ENCODE data around the gene CCDC183. TPM values are rescaled to one million over a fixed set of nuclear protein-coding genes. Genes with fewer than 3 reads are reported as not detected.
"Not testable (repeated sequence)": the region's sequence is repeated elsewhere in the genome, so short reads cannot be mapped to it uniquely, and the experiment has no call there.

Gene CCDC183
- total RNA-seq, 1 experiment from 2014 or later = 0.66 TPM

GRCh38 chr9:136786451-136786850 is 9.7 kb upstream of the CCDC183 start:
- no peaks in the 10 kb centered on the region for H3K36me3 ChIP-seq (replicated peaks; ENCODE audit: control insufficient read depth, insufficient read depth, low read length)
- H3K27me3 ChIP-seq (ENCODE audit: control insufficient read depth, insufficient read depth, low read length) = no peaks in the 10 kb centered on the region
- no peak for DNase-seq
- H3K4me3 ChIP-seq (ENCODE audit: insufficient read depth, low read depth, low read length) = no peak overlapping the region

DNA sequence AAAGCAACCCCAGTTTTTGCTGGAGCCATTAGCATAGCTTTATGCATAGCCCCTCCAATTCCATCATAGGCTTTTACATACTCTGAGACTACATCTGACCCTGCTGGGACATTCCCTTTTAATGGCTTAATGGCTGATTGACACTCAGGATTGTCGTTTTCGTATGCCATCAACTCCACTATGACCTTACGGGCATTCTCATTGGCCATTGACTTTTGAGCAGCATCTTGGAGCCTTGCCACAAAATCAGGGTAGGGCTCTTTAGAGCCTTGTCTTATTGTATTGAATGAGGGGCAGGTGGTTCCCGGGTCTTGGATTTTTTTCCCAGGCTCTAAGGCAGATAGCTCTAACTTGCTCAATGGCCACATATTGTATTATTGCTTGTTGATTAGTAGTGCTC is 9.2 kb upstream of the CCDC183 start:
- not testable (repeated sequence) for H3K4me3 ChIP-seq (ENCODE audit: insufficient read depth, low read depth, low read length); H3K27me3 ChIP-seq (ENCODE audit: control insufficient read depth, insufficient read depth, low read length); DNase-seq; H3K36me3 ChIP-seq (replicated peaks; ENCODE audit: control insufficient read depth, insufficient read depth, low read length)

DNA sequence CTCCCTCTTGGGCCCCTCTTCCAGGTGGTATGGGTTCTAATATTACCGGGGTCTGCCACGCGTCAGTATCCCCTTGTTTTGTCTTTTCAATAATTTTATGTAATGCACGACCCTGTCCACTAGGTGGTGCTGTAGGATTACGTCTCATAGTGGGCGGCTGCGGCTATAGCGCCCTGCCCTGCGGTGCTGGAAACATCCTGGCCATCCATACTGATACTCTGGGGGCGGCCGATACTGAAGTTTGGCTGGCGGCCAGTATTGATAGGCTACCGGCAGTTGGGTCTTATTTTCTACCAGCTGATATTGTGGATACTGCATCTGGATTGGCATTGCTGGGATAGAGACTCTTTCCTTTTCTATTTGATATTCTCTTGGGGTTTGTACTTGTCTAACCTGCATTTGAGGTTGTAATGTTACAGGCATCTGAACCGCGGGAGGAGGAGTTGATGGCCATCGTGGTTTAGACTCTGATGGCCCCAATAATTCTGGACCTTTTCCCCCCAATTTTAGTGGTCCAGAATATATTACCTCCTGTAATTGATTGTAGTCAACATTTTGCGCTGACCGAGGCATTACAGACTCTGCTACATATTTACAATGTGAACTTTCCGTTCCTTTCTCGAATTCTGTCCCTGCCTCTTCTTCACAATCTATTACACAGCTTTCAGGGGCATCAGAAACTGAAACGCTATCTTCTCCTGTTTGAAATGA is 8.3 kb upstream of the CCDC183 start:
- Histone ChIP-seq H3K27me3 (ENCODE audit: control insufficient read depth, insufficient read depth, low read length) (no peaks in the 10 kb centered on the region), H3K4me3 (ENCODE audit: insufficient read depth, low read depth, low read length) (no peak overlapping the region), H3K36me3 (replicated peaks; ENCODE audit: control insufficient read depth, insufficient read depth, low read length) (no peaks in the 10 kb centered on the region)
- DNase-seq = peak; percentile 89

DNA sequence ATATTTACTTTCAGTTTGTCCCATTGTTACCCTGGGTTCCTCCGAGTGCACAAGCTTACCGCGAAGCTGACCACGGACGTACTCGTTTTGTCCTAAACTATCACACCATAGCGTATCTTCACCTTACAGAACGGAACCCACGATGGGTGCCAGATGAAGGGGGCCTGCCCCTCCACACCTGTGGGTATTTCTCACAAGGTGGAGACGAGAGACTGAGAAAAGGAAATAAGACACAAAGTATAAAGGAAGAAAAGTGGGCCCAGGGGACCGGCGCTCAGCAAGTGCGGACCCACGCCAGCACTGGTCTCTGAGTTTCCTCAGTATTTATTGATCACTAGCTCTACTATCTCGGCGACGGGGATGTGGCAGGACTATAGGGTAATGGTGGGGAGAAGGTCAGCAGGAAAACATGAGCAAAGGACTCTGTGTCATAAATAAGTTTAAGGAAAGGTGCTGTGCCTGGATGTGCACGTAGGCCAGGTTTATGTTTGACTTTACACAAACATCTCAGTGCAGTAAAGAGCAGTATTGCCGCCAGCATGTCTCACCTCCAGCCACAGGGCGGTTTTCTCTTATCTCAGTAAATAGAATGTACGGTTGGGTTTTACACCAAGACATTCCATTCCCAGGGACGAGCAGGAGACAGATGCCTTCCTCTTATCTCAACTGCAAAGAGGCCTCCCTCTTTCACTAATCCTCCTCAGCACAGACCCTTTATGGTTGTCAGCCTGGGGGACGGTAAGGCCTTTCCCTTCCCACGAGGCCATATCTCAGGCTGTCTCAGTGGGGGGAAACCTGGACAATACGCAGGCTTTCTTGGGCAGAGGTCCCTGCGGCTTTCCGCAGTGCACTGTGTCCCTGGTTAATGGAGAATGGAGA is 7.3 kb upstream of the CCDC183 start:
- not testable (repeated sequence) for H3K4me3 ChIP-seq (ENCODE audit: insufficient read depth, low read depth, low read length); H3K36me3 ChIP-seq (replicated peaks; ENCODE audit: control insufficient read depth, insufficient read depth, low read length); H3K27me3 ChIP-seq (ENCODE audit: control insufficient read depth, insufficient read depth, low read length); DNase-seq

DNA sequence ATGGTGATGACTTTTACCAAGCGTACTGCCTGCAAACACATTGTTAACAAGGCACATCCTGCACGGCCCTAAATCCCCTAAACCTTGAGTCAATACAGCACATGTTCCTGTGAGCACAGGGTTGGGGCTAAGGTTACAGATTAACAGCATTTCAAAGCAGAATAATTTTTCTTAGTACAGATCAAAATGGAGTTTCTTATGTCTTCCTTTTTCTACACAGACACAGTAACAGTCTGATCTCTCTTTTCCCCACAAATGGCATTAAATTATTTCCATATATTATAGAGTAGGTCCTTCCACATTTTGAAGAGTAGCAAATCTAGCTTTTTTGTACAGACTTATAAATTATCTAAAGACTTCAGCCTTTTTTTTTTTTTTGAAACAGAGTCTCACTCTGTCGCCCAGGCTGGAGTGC is 6.6 kb upstream of the CCDC183 start:
- H3K36me3 ChIP-seq (replicated peaks; ENCODE audit: control insufficient read depth, insufficient read depth, low read length) = no peaks in the 10 kb centered on the region; the same call in 1 of the 2 replicates
- no peaks in the 10 kb centered on the region for H3K27me3 ChIP-seq (ENCODE audit: control insufficient read depth, insufficient read depth, low read length)
- H3K4me3 ChIP-seq (ENCODE audit: insufficient read depth, low read depth, low read length) = no peak overlapping the region
- DNase-seq = no peak

DNA sequence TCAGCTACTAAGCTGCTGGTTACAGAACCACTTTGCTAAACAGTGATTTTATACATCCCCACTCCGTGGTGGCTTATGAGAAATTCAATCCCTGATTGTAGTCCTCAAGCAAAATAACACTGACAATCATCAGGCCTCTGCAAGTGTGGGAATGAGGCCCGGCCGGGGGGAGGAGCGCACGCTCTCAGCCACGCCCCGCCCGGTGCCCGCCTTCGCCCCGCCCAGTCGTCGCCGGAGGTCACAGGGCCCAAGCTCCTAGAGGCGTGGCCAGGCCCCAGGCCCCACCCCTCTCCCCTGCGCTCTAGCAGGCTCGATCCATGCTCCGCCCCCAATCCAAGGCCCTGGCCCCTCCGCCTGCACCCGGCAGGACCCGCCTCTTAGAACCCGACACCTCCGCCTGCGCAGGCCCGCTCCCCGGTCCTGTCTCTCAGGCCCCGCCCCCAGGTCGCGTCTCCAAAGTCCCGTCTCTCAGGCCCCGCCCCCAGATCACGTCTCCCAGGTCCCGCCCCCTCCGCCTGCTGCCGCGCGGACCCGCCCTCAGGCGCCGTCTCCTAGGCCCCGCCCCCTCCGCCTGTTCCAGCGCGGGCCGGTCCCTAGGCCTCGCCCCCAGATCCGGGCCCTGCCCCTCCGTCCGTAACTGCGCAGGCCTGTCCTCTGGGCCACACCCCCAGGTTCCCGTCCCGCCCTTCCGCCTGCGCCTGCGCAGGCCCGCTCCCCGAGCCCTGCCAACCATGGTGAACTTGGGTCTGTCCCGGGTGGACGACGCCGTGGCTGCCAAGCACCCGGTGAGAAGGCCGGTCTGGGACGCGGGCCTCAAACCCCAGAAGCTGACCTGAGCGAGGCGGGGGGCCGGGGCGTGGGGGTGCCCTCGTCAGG is 5.3 kb upstream of the CCDC183 start, which contains the start of gene TMEM141:
TMEM141 (plus strand) TSS at position 705 of the 876 bp plus-strand sequence; CDS start at position 732, 27 bp downstream.
- peak within 1 kb of the TSS; percentile 76 for H3K4me3 ChIP-seq (ENCODE audit: insufficient read depth, low read depth, low read length)
- DNase-seq = peak; percentile 100
- H3K36me3 ChIP-seq (replicated peaks; ENCODE audit: control insufficient read depth, insufficient read depth, low read length) = no peaks in the 10 kb centered on the region; the same call in 1 of the 2 replicates
- no peaks in the 10 kb centered on the region; the same call in 1 of the 2 replicates for H3K27me3 ChIP-seq (ENCODE audit: control insufficient read depth, insufficient read depth, low read length)

GRCh38 chr9:136791516-136792276 is 4.4 kb upstream of the CCDC183 start:
- peak overlapping the region; percentile 76 for H3K4me3 ChIP-seq (ENCODE audit: insufficient read depth, low read depth, low read length)
- H3K36me3 ChIP-seq (replicated peaks; ENCODE audit: control insufficient read depth, insufficient read depth, low read length) = no peaks in the 10 kb centered on the region; the same call in 1 of the 2 replicates
- peak; percentile 95 for DNase-seq
- H3K27me3 ChIP-seq (ENCODE audit: control insufficient read depth, insufficient read depth, low read length) = no peaks in the 10 kb centered on the region; the same call in 1 of the 2 replicates

DNA sequence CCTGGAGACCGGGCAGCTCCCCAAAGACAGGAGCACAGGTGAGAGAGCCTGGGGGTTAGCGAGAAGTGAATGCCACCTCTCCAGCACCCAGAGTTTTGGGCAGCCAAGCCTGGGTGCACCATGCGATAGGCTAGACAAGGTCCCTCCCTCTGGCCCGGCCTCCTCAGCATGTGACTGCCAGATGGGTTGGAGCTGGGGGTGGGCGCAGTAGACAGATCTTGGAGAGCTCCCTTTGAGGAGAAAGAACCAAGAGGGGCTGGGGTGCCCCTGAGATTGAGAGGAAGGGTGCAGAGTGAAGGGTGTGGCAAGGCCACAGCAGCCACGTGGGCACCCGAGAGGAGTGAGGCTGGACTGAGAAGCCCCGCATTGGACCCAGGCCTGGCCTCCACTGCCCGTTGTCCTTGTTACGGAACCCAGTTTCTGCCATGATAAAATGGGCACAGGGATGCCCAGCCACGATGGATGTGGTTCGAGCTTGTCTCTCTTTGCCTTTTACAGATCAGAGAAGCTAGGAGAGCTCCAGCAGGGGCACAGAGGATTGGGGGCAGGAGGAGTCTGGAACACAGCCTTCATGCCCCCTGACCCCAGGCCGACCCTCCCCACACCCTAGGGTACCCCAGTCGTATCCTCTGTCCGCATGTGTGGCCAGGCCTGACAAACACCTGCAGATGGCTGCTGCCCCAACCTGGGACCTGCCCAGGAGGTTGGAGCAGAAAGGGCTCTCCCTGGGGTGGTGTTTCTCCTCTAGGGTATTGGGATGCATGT is 3.6 kb upstream of the CCDC183 start:
- H3K4me3 ChIP-seq (ENCODE audit: insufficient read depth, low read depth, low read length) = no peak overlapping the region
- no peak for DNase-seq
- no peaks in the 10 kb centered on the region; the same call in 1 of the 2 replicates for H3K27me3 ChIP-seq (ENCODE audit: control insufficient read depth, insufficient read depth, low read length)
- no peaks in the 10 kb centered on the region; the same call in 1 of the 2 replicates for H3K36me3 ChIP-seq (replicated peaks; ENCODE audit: control insufficient read depth, insufficient read depth, low read length)

DNA sequence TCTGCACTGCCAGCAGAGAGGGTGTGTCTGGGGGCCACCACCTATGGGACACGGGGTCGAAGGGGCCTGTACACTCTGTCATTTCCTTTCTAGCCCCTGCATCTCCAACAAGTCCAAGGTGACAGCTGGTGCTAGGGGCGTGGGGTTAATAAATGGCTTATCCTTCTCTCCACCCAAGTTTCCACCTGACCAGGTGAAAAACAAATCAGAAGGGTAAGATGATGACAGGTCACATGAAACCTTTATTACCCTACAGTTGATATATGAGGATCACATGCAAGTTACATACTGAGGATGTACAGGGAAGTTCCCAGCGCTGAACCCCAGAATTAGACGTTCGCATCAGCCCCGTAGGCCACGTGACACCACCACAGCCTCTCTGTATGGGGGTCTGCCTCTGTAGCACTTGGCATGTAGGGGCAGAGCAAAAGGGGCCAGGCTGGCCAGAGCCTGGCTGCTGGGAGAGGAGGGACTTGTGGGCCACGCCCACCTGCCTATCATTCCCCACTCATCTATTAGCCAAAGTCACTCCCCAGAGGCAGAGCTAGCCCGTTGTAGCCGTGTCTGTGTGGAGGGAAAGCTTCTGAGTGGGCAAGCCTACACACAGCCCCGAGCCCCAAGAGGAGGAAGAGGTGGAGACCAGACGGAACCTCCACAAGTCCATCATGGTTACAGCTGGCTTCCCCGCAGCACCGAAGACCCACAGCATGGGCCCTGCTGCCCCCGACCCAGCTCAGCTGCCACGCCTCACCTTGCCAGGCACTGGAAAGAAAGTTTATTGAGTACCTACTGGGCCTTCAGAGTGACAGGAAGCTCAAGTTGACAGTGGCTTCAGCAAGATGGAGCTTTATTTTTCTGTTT is 2.8 kb upstream of the CCDC183 start:
- Histone ChIP-seq H3K27me3 (ENCODE audit: control insufficient read depth, insufficient read depth, low read length) (no peaks in the 10 kb centered on the region; the same call in 1 of the 2 replicates), H3K36me3 (replicated peaks; ENCODE audit: control insufficient read depth, insufficient read depth, low read length) (no peaks in the 10 kb centered on the region; the same call in 1 of the 2 replicates), H3K4me3 (ENCODE audit: insufficient read depth, low read depth, low read length) (no peak overlapping the region)
- peak; percentile 56 for DNase-seq

- no peak overlapping the region for H3K4me3 ChIP-seq (ENCODE audit: insufficient read depth, low read depth, low read length)
- DNase-seq = no peak
- H3K36me3 ChIP-seq (replicated peaks; ENCODE audit: control insufficient read depth, insufficient read depth, low read length) = no peaks in the 10 kb centered on the region; the same call in 1 of the 2 replicates
- peaks cover 10% of the 10 kb centered on the region; the same call in 1 of the 2 replicates for H3K27me3 ChIP-seq (ENCODE audit: control insufficient read depth, insufficient read depth, low read length)
These were observed 1.7 kb upstream of the CCDC183 start for GRCh38 chr9:136794281-136794999.

DNA sequence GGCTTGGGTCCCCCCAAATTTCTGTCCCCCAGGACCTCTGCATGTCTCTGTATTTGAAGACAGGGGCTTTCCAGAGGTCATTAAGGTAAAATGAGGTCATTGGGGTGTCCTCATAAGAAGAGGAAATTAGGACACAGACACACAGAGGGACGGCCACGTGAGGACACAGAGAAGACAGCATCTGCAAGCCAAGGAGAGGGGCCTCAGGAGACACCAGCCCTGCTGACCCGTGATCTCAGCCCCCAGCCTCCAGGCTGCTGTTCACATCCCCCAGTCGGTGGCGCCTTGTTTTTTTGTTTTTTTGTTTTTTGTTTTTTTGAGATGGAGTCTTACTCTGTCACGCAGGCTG is 1.2 kb upstream of the CCDC183 start:
- no peak for DNase-seq
- H3K4me3 ChIP-seq (ENCODE audit: insufficient read depth, low read depth, low read length) = no peak overlapping the region
- H3K27me3 ChIP-seq (ENCODE audit: control insufficient read depth, insufficient read depth, low read length) = peaks cover 14% of the 10 kb centered on the region; the same call in 1 of the 2 replicates
- no peaks in the 10 kb centered on the region; the same call in 1 of the 2 replicates for H3K36me3 ChIP-seq (replicated peaks; ENCODE audit: control insufficient read depth, insufficient read depth, low read length)
